K562 (cell line): Measurements from ENCODE around the gene SMARCB1. TPM values are rescaled to one million over a fixed set of nuclear protein-coding genes. Genes with fewer than 3 reads are reported as not detected.

ENCODE experiments used
- ADNP ChIP-seq: fragments of 200-800 bp; sonication (Bioruptor generic); IDR thresholded peaks from 2 replicates; pipeline ENCODE4 v1.6.1; 2016; ENCODE audit warnings: missing genetic modification characterization, missing compliant biosample characterization
- BMI1 ChIP-seq: fragments of 150-350 bp; IDR thresholded peaks from 2 replicates; pipeline ENCODE4 v1.6.1; 2014; ENCODE audit warnings: low read length
- CBX3 ChIP-seq, 2 experiments: IDR thresholded peaks; 1 replicate in 1 of 2; 2 replicates in 1 of 2; pipeline ENCODE4 v1.6.1; 2012; ENCODE audit warnings: inconsistent platforms in 2 of 2, low read length in 2 of 2, borderline replicate concordance in 1 of 2, control low read depth in 1 of 2
- HDAC6 ChIP-seq: IDR thresholded peaks from 2 replicates; pipeline ENCODE4 v1.6.1; 2012; ENCODE audit warnings: low read depth, mild to moderate bottlenecking, control low read depth, inconsistent platforms, low read length, moderate library complexity
- MCM3 ChIP-seq: fragments of 450-650 bp; IDR thresholded peaks from 2 replicates; pipeline ENCODE4 v1.6.1; 2016
- SMAD4 ChIP-seq: fragments of 250-450 bp; sonication (Bioruptor Pico); conservative IDR thresholded peaks from 2 replicates; pipeline ENCODE4 v1.8.0; 2021; ENCODE audit warnings: inconsistent platforms, mild to moderate bottlenecking, moderate library complexity
- ZBED1 ChIP-seq: IDR thresholded peaks from 2 replicates; pipeline ENCODE4 v1.6.1; 2014
- polyA plus RNA-seq, 8 experiments: library from polyadenylated mRNA; depleted of rRNA in 4 of 8; stranded (reverse) in 5 of 8; unstranded in 3 of 8; fragments of >200 nt; fragmentation: Nextera tagmentation in 2 of 8; fragmentation: Illumina TruSeq in 1 of 8; extraction: Ambion mirVana in 2 of 8; extraction: Trizol in 1 of 8; gene quantifications; 2 replicates each; pipeline versions ENCODE4 v1.2.1 to v1.2.3, GENCODE V29; 2011 to 2014; ENCODE audit warnings: inconsistent platforms in 1 of 8, missing spikeins in 1 of 8
- total RNA-seq, 7 experiments: library from RNA; depleted of rRNA in 6 of 7; stranded (reverse); fragments of >200 nt in 6 of 7; fragmentation: Illumina TruSeq in 2 of 7; extraction: Trizol in 2 of 7; gene quantifications; 2 replicates each; pipeline versions ENCODE4 v1.2.1 to v1.2.3, GENCODE V29; 2011 to 2021; ENCODE audit warnings: low replicate concordance in 1 of 7
- TF ChIP-seq, protein P1 (sequence below), 2 experiments: IDR thresholded peaks; 2 replicates each; pipeline ENCODE4 v1.6.1; 2012; ENCODE audit warnings: improper control_type of control experiment in 2 of 2, low read depth in 2 of 2, low read length in 2 of 2, borderline replicate concordance in 1 of 2
- TF ChIP-seq, protein P2 (sequence below), 3 experiments: fragments of 200-800 bp in 1 of 3; fragments of 250-450 bp in 1 of 3; fragments of 450-650 bp in 1 of 3; sonication (Bioruptor Pico) in 1 of 3; sonication (Bioruptor generic) in 1 of 3; formaldehyde crosslinking in 1 of 3; IDR thresholded peaks; 2 replicates each; pipeline versions ENCODE4 v1.6.1 to v1.8.0; 2016 to 2022; ENCODE audit warnings: mild to moderate bottlenecking in 2 of 3, missing genetic modification characterization in 2 of 3, missing compliant biosample characterization in 1 of 3, moderate library complexity in 1 of 3
- TF ChIP-seq, protein P3 (sequence below): fragments of 200-800 bp; sonication (Bioruptor generic); IDR thresholded peaks from 2 replicates; pipeline ENCODE4 v1.6.1; 2017; ENCODE audit warnings: missing genetic modification characterization, missing compliant biosample characterization
- TF ChIP-seq, protein P4 (sequence below): fragments of 200-400 bp; formaldehyde crosslinking; IDR thresholded peaks from 2 replicates; pipeline ENCODE4 v1.6.1; 2017; ENCODE audit warnings: mild to moderate bottlenecking, low read depth, low read length, moderate library complexity
- TF ChIP-seq, protein P5 (sequence below): sonication (generic); formaldehyde crosslinking; IDR thresholded peaks from 2 replicates; pipeline ENCODE4 v1.8.1; 2023; ENCODE audit warnings: mild to moderate bottlenecking, missing genetic modification reagents

SMARCB1 gene
- total and polyA plus RNA-seq, 9 of the 15 experiments (the other 6 are each of a cell fraction or from before 2014, with no cell fraction given): 1.2 to 113 (median 65.4) TPM

DNA sequence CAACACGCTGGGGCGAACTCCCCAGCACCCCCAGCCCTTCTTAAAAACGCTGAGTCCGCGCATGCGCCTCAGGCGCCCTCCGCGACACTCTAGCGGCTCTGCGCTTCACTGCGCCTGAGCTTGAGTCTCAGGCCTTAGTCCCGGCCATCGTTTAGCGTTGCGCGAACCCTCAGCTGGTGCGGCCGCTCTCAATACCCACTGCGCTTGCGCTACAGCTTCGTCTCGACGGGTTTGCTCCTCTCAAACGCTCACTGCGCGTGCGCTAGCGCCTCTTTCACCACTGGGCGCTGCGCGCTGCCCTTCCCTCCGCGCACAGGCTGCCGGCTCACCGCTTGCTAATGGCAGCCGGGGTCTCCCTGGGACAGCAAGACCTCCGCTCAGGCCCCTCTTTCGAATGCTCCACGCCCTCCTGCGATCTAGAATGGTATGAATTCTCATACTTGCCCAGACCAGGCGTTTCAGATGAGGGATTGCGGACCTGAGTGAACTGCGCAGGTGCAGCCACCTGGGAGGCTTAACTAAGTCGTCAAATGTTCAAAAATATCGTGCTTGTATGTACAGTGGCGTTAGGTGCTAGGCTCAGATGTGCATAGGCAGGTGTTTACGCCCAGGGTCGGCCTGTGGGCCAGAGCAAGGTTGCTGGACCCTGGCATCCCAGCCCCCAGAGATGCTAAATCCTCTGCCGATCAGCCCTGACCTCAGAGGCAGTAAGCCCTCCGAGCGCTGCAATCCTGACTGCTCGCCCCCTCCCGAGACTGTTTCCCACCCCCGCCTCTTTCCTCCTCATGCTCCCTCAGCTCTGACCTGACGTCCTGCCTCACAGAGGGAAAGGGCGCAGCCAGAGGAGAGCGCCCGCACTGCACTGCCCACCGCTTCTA, 71.1 kb downstream of the SMARCB1 start, which contains the start of gene SLC2A11 (continued):
- TF ChIP-seq, protein P1, sequence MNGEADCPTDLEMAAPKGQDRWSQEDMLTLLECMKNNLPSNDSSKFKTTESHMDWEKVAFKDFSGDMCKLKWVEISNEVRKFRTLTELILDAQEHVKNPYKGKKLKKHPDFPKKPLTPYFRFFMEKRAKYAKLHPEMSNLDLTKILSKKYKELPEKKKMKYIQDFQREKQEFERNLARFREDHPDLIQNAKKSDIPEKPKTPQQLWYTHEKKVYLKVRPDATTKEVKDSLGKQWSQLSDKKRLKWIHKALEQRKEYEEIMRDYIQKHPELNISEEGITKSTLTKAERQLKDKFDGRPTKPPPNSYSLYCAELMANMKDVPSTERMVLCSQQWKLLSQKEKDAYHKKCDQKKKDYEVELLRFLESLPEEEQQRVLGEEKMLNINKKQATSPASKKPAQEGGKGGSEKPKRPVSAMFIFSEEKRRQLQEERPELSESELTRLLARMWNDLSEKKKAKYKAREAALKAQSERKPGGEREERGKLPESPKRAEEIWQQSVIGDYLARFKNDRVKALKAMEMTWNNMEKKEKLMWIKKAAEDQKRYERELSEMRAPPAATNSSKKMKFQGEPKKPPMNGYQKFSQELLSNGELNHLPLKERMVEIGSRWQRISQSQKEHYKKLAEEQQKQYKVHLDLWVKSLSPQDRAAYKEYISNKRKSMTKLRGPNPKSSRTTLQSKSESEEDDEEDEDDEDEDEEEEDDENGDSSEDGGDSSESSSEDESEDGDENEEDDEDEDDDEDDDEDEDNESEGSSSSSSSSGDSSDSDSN (IDR thresholded peaks at IDR 0.05; ENCODE audit: borderline replicate concordance in 1 of 2, low read depth in 2 of 2, low read length in 2 of 2): no peak
- TF ChIP-seq HDAC6: no peak
- TF ChIP-seq, protein P2, sequence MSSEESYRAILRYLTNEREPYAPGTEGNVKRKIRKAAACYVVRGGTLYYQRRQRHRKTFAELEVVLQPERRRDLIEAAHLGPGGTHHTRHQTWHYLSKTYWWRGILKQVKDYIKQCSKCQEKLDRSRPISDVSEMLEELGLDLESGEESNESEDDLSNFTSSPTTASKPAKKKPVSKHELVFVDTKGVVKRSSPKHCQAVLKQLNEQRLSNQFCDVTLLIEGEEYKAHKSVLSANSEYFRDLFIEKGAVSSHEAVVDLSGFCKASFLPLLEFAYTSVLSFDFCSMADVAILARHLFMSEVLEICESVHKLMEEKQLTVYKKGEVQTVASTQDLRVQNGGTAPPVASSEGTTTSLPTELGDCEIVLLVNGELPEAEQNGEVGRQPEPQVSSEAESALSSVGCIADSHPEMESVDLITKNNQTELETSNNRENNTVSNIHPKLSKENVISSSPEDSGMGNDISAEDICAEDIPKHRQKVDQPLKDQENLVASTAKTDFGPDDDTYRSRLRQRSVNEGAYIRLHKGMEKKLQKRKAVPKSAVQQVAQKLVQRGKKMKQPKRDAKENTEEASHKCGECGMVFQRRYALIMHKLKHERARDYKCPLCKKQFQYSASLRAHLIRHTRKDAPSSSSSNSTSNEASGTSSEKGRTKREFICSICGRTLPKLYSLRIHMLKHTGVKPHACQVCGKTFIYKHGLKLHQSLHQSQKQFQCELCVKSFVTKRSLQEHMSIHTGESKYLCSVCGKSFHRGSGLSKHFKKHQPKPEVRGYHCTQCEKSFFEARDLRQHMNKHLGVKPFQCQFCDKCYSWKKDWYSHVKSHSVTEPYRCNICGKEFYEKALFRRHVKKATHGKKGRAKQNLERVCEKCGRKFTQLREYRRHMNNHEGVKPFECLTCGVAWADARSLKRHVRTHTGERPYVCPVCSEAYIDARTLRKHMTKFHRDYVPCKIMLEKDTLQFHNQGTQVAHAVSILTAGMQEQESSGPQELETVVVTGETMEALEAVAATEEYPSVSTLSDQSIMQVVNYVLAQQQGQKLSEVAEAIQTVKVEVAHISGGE (CRISPR knock-in tag; IDR thresholded peaks at IDR 0.05): peak in 1 of 3 experiments; percentile 20; a peak in 1 of 6 replicates
- no peak for TF ChIP-seq SMAD4 (CRISPR knock-in tag)
- TF ChIP-seq ZBED1: no peak
- TF ChIP-seq, protein P3, sequence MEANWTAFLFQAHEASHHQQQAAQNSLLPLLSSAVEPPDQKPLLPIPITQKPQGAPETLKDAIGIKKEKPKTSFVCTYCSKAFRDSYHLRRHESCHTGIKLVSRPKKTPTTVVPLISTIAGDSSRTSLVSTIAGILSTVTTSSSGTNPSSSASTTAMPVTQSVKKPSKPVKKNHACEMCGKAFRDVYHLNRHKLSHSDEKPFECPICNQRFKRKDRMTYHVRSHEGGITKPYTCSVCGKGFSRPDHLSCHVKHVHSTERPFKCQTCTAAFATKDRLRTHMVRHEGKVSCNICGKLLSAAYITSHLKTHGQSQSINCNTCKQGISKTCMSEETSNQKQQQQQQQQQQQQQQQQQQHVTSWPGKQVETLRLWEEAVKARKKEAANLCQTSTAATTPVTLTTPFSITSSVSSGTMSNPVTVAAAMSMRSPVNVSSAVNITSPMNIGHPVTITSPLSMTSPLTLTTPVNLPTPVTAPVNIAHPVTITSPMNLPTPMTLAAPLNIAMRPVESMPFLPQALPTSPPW (CRISPR knock-in tag): peak; percentile 6; the same call in 1 of the 2 replicates
- no peak for TF ChIP-seq CBX3 (IDR thresholded peaks at IDR 0.05; ENCODE audit: borderline replicate concordance in 1 of 2, low read length in 2 of 2)
- TF ChIP-seq, protein P4, sequence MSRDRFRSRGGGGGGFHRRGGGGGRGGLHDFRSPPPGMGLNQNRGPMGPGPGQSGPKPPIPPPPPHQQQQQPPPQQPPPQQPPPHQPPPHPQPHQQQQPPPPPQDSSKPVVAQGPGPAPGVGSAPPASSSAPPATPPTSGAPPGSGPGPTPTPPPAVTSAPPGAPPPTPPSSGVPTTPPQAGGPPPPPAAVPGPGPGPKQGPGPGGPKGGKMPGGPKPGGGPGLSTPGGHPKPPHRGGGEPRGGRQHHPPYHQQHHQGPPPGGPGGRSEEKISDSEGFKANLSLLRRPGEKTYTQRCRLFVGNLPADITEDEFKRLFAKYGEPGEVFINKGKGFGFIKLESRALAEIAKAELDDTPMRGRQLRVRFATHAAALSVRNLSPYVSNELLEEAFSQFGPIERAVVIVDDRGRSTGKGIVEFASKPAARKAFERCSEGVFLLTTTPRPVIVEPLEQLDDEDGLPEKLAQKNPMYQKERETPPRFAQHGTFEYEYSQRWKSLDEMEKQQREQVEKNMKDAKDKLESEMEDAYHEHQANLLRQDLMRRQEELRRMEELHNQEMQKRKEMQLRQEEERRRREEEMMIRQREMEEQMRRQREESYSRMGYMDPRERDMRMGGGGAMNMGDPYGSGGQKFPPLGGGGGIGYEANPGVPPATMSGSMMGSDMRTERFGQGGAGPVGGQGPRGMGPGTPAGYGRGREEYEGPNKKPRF: no peak
- TF ChIP-seq BMI1: no peak
- no peak for TF ChIP-seq MCM3
- no peak for TF ChIP-seq ADNP
- TF ChIP-seq, protein P5, sequence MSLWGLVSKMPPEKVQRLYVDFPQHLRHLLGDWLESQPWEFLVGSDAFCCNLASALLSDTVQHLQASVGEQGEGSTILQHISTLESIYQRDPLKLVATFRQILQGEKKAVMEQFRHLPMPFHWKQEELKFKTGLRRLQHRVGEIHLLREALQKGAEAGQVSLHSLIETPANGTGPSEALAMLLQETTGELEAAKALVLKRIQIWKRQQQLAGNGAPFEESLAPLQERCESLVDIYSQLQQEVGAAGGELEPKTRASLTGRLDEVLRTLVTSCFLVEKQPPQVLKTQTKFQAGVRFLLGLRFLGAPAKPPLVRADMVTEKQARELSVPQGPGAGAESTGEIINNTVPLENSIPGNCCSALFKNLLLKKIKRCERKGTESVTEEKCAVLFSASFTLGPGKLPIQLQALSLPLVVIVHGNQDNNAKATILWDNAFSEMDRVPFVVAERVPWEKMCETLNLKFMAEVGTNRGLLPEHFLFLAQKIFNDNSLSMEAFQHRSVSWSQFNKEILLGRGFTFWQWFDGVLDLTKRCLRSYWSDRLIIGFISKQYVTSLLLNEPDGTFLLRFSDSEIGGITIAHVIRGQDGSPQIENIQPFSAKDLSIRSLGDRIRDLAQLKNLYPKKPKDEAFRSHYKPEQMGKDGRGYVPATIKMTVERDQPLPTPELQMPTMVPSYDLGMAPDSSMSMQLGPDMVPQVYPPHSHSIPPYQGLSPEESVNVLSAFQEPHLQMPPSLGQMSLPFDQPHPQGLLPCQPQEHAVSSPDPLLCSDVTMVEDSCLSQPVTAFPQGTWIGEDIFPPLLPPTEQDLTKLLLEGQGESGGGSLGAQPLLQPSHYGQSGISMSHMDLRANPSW: no peak
